MV-4-11 (cell line): ENCODE measurements around the gene TAF3.

Source experiments
- DNase-seq: peaks from one replicate; lab custom pipeline; 2025; lab: John Stamatoyannopoulos, UW

The TAF3 gene

DNA sequence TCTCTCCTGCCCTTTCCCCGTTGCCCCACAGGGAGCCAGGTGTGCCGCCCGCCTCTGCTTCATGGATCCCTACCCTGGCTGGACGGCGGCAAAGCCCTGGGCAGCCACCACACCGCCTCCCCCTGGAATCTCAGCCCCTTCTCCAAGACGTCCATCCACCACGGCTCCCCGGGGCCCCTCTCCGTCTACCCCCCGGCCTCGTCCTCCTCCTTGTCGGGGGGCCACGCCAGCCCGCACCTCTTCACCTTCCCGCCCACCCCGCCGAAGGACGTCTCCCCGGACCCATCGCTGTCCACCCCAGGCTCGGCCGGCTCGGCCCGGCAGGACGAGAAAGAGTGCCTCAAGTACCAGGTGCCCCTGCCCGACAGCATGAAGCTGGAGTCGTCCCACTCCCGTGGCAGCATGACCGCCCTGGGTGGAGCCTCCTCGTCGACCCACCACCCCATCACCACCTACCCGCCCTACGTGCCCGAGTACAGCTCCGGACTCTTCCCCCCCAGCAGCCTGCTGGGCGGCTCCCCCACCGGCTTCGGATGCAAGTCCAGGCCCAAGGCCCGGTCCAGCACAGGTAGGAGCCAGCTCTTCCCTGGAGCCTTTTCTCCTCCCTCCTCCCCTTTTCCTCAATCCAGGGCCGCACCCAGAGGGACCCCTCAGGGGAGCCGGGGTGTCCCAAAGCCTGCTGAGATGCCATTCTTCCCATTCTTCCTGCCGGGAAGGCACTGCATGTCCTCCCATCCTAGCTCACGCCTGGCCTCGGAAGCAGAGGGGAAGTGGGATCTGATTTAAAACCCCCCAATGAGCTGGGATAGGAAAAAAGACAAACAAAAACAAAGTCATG lies 240.2 kb downstream of the TAF3 start:
- DNase-seq, result no peak

DNA sequence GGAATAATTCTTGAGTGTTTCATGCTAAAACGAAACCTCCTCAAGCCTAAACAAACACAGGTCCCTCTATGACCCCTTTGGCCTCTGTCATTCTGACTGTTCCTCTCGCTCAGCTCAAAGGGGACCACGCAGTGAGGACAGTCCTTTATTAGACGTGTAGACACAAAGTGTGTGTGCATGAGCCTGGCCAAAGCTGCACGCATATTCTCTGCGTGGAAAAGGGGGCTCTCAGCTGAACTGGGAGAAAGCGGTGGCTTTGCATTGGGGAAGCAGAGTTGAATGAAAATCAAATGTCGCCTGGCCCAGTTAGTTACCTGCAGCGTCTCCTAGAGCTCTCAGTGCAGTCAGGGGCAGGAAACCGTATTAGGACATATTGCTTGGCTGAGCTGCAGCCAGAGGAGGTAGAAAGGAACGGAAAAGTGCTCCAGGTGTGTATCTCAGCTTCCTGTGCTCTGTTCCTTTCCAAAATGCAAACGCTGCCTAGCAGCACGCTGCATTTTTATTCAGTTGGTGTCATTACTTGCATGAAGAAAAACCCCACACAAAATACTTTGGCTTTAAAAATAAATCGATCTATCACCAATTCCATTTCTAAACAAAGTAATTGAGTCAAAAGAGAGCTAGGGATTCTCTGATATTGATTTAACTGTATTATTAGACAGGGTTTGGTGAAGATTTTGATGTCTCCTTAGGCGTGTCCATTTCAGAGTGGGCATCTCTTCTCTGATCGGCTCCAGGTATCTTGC lies 241.1 kb downstream of the TAF3 start:
- DNase-seq, result no peak

DNA sequence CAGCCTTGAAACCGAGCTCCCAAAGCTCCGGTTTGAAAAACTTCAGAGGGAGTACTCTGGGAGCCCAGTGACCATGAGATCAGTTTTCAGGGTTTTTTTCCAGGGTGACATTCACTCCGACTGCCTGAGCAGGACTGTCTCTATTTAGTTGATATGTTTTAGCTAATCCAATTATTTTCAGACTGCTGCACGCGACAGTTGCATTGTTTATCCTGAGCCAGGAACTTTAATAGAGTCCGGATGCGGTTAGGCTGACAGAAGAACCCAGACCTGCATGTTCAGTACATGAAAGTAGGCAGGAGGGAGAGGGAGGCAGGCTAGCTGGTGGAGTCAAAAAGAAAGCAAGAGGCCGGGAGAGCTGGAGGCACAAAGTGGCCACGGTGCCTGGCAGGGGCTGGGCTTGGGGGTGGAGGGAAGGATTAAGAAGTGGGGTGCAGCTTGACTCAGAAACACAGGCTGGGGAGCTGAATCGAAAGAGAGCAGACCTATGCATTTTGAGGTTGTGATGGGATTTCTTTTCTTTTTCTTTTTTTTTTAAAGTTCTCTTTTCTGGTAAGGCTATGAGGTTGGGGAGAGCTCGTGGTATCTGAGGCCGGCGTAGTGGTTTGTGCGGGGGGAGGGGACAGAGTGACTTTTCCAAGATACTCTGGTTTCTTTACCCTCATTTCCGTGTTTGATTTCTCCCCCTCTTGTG lies 241.9 kb downstream of the TAF3 start:
- peak; percentile 26 for DNase-seq

DNA sequence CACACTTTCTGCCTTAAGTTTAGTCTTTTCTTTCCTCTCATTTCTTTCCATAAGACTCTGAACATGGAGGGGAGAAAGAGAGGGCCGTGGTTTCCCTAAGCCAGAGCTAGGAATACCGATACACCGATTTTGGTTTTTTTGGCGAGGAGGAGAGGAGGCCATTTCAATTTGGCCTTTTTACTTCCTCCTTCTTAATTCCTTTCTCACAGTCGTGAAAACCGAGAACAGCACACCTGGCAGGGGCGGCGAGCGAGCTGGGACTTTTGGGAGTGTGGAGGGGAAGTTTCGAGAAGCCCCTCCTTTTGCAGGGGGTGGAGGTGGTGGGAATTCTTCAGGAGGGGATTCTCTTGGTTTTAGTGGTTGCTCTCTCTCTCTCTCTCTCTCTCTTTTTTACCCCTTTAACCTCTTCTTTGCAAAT lies 242.4 kb downstream of the TAF3 start:
- no peak for DNase-seq

DNA sequence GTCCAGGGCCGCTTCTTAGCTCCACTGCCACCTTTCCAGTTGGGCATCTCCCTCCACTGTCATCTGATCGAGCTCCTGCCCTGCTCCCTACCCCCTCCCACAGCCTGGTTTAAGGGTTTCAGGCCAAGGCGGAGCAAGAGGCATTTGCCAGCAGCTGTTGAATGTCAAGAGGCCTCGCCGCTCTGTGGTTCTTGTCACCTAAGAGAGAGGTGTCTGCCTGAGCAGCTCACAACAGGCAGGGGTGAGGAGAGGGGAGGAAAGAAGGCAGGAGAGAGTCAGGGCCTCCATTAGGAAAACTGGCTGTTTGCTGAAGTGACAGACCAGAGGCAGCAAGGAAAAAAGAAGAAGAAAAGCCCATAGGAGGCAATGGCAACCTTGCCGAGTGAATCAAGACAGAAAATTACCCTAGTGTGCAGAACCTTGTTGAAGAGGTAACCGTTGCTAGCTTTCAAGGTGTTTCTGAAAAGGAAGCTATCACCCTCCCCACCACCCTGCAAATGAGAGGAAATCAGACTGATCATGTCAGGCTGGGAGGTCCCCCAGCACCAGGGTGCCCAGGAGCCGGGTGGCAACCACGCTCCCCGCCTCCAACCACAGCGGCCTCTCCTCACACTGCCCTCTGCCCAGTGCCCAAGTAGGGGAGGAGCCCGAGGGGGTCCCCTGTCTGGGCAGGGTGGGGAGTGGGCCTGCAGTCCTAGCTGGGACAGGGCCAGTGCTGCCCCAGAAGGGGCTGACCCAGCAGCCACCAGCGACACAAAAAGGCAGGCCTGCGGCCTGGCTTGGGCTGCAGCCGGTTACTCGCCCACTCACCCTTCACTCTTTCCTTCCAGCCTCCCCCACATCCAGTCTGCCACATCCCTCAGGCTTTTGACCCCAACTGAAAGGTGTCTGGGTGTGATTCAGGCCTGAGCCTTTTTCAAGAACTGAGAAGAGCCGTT lies 243.2 kb downstream of the TAF3 start:
- no peak for DNase-seq

DNA sequence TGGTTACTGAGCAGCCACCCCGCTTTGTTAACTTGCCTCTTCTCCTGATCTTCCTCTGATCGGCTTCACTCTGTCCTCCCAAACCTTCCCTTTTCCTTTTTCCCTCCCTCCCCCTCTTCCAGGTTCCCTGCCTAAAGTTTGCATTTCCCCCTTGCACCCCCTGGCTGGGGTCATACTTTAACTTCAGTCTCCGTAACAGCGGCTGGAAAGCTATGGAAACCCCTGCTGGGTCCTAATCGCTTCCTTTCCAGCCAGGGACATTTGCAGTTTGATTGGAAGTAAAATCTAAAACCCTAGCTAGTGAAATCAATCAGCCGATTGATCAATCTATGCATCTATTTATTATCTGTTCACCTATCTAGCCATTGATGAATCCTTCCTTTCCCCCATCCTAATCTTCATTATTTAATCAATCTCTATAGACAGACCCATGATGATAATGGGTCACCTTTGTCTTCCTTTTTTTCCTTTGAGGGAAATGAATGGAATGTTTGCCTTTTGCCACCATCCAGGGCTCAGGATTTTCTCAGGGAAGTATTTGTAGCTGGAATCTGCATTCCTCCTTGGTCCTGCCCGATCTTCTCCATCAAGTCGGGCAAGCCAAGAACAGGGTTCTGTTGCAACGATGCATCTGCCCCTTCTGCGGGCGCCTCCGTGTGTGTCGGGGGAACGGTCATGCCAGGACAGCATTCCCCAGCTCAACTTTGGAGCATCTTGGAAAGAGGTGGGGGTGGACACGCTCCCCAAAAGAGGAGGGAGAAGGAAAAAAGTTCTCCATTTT lies 245.0 kb downstream of the TAF3 start:
- no peak for DNase-seq

DNA sequence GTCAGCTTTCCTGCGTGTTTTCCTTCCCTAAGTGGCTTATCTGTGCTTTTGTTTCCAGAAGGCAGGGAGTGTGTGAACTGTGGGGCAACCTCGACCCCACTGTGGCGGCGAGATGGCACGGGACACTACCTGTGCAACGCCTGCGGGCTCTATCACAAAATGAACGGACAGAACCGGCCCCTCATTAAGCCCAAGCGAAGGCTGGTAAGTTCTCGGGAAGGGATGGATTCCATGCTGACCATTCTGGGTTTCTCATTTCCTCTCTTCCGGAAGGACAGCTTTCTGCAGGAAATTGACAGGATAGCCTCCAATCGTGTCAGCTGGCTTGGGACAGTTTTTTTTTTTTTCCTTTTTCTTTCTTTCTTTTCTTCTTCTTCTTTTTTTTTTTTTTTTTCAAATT lies 245.6 kb downstream of the TAF3 start:
- no peak for DNase-seq

DNA sequence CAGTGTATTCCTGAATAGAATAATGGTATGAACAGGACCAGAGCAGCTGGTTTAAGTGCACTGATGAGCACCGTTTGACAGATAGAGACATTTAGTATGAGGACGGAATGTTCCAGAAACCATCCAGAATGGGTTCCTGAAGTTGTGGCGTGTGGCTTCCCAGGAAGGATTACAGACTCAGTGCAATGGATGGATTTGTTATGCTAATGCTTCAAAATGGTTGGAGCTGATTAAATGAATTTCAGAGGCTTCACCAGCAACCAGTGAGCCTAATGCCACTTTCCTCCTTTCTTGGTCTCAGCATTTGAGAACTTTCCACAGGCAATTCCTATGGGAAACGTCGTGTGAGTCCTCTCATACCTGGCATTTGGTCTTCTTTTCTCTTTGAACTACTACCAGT lies 246.1 kb downstream of the TAF3 start:
- no peak for DNase-seq

DNA sequence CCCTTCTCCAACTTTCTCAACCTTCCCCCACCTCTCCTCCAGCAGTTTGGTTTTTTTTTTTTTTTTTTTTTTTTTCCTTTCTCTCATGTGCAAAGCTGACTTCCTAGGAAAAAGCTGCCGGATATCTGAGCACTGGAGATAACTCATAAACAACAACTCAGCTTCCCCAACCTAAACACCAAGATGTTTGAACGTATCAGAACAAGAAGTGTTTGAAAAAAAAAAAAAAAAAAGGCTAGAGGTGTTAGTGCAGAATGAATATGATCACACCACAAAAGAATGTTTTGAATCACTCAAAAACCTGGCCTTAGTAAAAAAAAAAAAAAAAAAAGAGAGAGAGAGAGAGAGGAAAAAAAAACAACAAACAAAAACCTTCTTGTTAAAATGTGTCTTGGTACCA lies 247.3 kb downstream of the TAF3 start:
- no peak for DNase-seq

DNA sequence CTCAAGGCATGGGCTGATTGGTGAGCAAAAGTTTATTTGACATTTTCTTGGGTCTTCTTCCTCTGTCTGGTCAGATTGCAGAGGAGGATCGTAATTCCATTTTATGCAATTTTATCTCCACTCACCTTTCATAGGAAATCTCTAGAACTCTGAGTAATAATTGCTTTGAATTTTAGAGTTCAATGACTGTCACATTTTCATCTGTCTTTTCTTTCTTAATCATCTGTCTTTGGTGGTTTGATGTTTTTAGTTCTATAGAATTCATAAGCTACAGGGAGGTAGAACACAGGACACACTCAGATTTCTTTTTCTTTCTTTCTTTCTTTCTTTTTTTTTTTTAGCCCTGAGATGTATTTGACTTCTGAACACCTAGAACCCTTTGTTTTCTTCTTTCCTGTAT lies 247.8 kb downstream of the TAF3 start:
- DNase-seq, result no peak
